Ovary (tissue), 9 donors: ENCODE data around the gene RASA4. TPM values are rescaled to one million over a fixed set of nuclear protein-coding genes. Genes with fewer than 3 reads are reported as not detected.
"Not testable (repeated sequence)": the region's sequence is repeated elsewhere in the genome, so short reads cannot be mapped to it uniquely, and the experiment has no call there.

ENCODE experiments used
- DNase-seq, 5 donors: peaks; one replicate each; pipeline ENCODE4 v3.0.0-alpha.2; 2019 to 2020
- H3K27ac ChIP-seq, 2 donors: fragments of 200-600 bp; one replicate each; pipeline versions ENCODE4 v1.5.1 to v1.8.0; 2019 to 2022
- H3K27me3 ChIP-seq: fragments of 200-600 bp; one replicate; pipeline ENCODE4 v1.8.0; 2022
- H3K36me3 ChIP-seq: fragments of 200-600 bp; sonication (generic); one replicate; pipeline ENCODE4 v1.5.1; 2019
- H3K4me1 ChIP-seq: one replicate; pipeline ENCODE4 v1.8.1; 2013; ENCODE audit warnings: mild to moderate bottlenecking, moderate library complexity; ENCODE audit not compliant: insufficient read depth
- H3K4me3 ChIP-seq: fragments of 200-600 bp; sonication (generic); one replicate; pipeline ENCODE4 v1.5.1; 2017
- H3K9me3 ChIP-seq, 2 donors: fragments of 200-600 bp in 1 of 2; sonication (generic) in 1 of 2; one replicate each; pipeline versions ENCODE4 v1.5.1 to v1.8.1; 2013 to 2019; ENCODE audit warnings: mild to moderate bottlenecking in 1 of 2, moderate library complexity in 1 of 2
- WGBS, 3 donors: extraction: QIAGEN DNeasy Blood & Tissue Kit in 1 of 3; methylation state at CpG; one replicate each; pipeline versions ENCODE4 v1.1.5 to v1.1.7; 2013 to 2017; 5-methylcytosine and 5-hydroxymethylcytosine counted together
- intact Hi-C, 4 donors: fragments of 100-400 bp; cut with DNase I; formaldehyde crosslinking; loops; one replicate each; pipeline versions ENCODE4 v1.11.0 to v1.15.1; 2022 to 2023
- polyA plus RNA-seq, 2 donors: library from polyadenylated mRNA; stranded (reverse); fragments of 200-250 nt in 1 of 2; fragments of 350-450 nt in 1 of 2; fragmentation: Illumina TruSeq in 1 of 2; extraction: RNeasy Lipid Tissue Mini Kit (QIAGEN cat#74804) in 1 of 2; gene quantifications; one replicate each; pipeline ENCODE4 v1.2.3, GENCODE V29; 2013 to 2014
- small RNA-seq: library from RNA; depleted of rRNA; stranded (forward); fragments of <200 nt; gene quantifications from one replicate; pipeline ENCODE3, GENCODE V24; 2016
- total RNA-seq, 7 donors: library from RNA; depleted of rRNA in 2 of 7; stranded (reverse); fragments of >200 nt in 2 of 7; fragmentation: NEBNext Ultra II Directional in 3 of 7; extraction: Animal tissue kit (Norgen Biotek cat#: 25700) in 3 of 7; gene quantifications; one replicate each; pipeline versions ENCODE4 v1.1.0 to v1.2.4, GENCODE V29; 2016 to 2023
- donor health status: DM: no; HTN: no; CAD: no; lungs with moderate emphysema.
- donor health status: DM: no; HTN: no; CAD: no.
- donor health status: Bipolar disorder and iron deficiency.
- donor health status: DM: yes; HTN: yes; CAD: no.
- donor health status: DM: no; HTN: no; CAD: no.
- donor health status: DM: yes; HTN: yes; CAD: no.

RASA4 gene
- total and polyA plus RNA-seq, 9 donors = 10.1 to 99.3 (median 51.2) TPM

- H3K36me3 ChIP-seq, intact Hi-C loops, H3K27me3 ChIP-seq, H3K9me3 ChIP-seq, DNase-seq, H3K4me3 ChIP-seq, H3K27ac ChIP-seq, H3K4me1 ChIP-seq: not testable (repeated sequence)
- WGBS, 3 donors = 96% methylated on average over 4 of the region's 8 CpGs; no CpG with 5 or more reads in 2 of the 3 donors
These were observed 74.5 kb downstream of the RASA4 start for GRCh38 chr7:102542083-102542482.

- DNase-seq, H3K27me3 ChIP-seq, H3K36me3 ChIP-seq, H3K4me1 ChIP-seq, H3K27ac ChIP-seq, intact Hi-C loops, H3K4me3 ChIP-seq, H3K9me3 ChIP-seq: not testable (repeated sequence)
- WGBS, 3 donors = 88 to 100% methylated on average over 2 to 4 of the region's 6 CpGs; no CpG with 5 or more reads in 1 of the 3 donors
These were observed 76.0 kb downstream of the RASA4 start for GRCh38 chr7:102540604-102541003.

GRCh38 chr7:102535062-102535615, 81.4 kb downstream of the RASA4 start:
- H3K36me3 ChIP-seq, H3K4me1 ChIP-seq, H3K27ac ChIP-seq, H3K4me3 ChIP-seq, DNase-seq, intact Hi-C loops, H3K9me3 ChIP-seq, H3K27me3 ChIP-seq: not testable (repeated sequence)
- WGBS, 3 donors = 85 to 89% (median 86%) methylated on average over 3 to 4 of the region's 8 CpGs

GRCh38 chr7:102532127-102532526, 84.4 kb downstream of the RASA4 start:
- DNase-seq, H3K4me3 ChIP-seq, H3K4me1 ChIP-seq, H3K27ac ChIP-seq, intact Hi-C loops, H3K9me3 ChIP-seq, H3K27me3 ChIP-seq, H3K36me3 ChIP-seq: not testable (repeated sequence)
- 81 to 100% (median 95%) methylated on average over 2 of the region's 2 CpGs for WGBS, 3 donors

- not testable (repeated sequence) for H3K27ac ChIP-seq
- WGBS, 3 donors = no CpG with 5 or more reads among the region's 7 CpGs
These were observed 85.0 kb downstream of the RASA4 start for GRCh38 chr7:102531583-102531982.

GRCh38 chr7:102527822-102528793, 88.4 kb downstream of the RASA4 start:
- intact Hi-C loops = not testable (repeated sequence)
- peak in 1 of 5 donors; percentile 25 for DNase-seq

More at GRCh38 chr7:102531583-102531982, 85.0 kb downstream of the RASA4 start:
- H3K9me3 ChIP-seq, H3K36me3 ChIP-seq, H3K4me3 ChIP-seq, H3K4me1 ChIP-seq, H3K27me3 ChIP-seq, intact Hi-C loops: not testable (repeated sequence)
- DNase-seq = peak in 2 of 5 donors; percentile 18 to 19

GRCh38 chr7:102527182-102527581, 89.4 kb downstream of the RASA4 start:
- 63 to 88% (median 65%) methylated on average over 1 of the region's 8 CpGs for WGBS, 3 donors

More at GRCh38 chr7:102527822-102528793, 88.4 kb downstream of the RASA4 start:
- 93% methylated on average over 4 of the region's 13 CpGs; no CpG with 5 or more reads in 2 of the 3 donors for WGBS, 3 donors
- H3K36me3 ChIP-seq, H3K4me1 ChIP-seq, H3K27ac ChIP-seq, H3K27me3 ChIP-seq, H3K9me3 ChIP-seq, H3K4me3 ChIP-seq: not testable (repeated sequence)

GRCh38 chr7:102524803-102525202, 91.8 kb downstream of the RASA4 start:
- H3K27me3 ChIP-seq, H3K27ac ChIP-seq, H3K36me3 ChIP-seq, intact Hi-C loops, H3K4me3 ChIP-seq, H3K4me1 ChIP-seq, H3K9me3 ChIP-seq: not testable (repeated sequence)
- peak in 3 of 5 donors; percentile 11 to 28 (median 26) for DNase-seq
- WGBS, 3 donors = 33 to 46% methylated on average over 1 of the region's 2 CpGs; no CpG with 5 or more reads in 1 of the 3 donors

More at GRCh38 chr7:102527182-102527581, 89.4 kb downstream of the RASA4 start:
- H3K27ac ChIP-seq, H3K9me3 ChIP-seq, H3K27me3 ChIP-seq, H3K36me3 ChIP-seq, H3K4me3 ChIP-seq, H3K4me1 ChIP-seq, intact Hi-C loops: not testable (repeated sequence)
- DNase-seq = peak in 1 of 5 donors; percentile 9

Small RNAs within 50 kb of the gene (small RNA-seq; reads per million reads assigned to genes)
- gene UPK3BL1 = not detected

Other genes starting within 250 kb of the RASA4 start
- gene PRKRIP1, start 220.4 kb downstream of the RASA4 start, total RNA-seq = 10 to 100 TPM; 17.4 to 28.8 (median 23.9) TPM
- gene PRKRIP1, start 220.4 kb downstream of the RASA4 start, polyA plus RNA-seq = 10 to 100 TPM; 23.4 to 26.9 TPM
- 10 to 100 TPM in 6 of 7 donors, 1 to 10 TPM in 1; 6.4 to 18.9 (median 16.3) TPM for gene ORAI2, start 183.2 kb downstream of the RASA4 start, total RNA-seq
- 10 to 100 TPM in 1 of 2 donors, 1 to 10 TPM in 1; 3.2 to 10.0 TPM for gene ORAI2, start 183.2 kb downstream of the RASA4 start, polyA plus RNA-seq
- 10 to 100 TPM in 5 of 7 donors, 1 to 10 TPM in 2; 9.8 to 15.5 (median 12.2) TPM for gene ALKBH4, start 151.9 kb downstream of the RASA4 start, total RNA-seq
- gene ALKBH4, start 151.9 kb downstream of the RASA4 start, polyA plus RNA-seq = 10 to 100 TPM in 1 of 2 donors, 1 to 10 TPM in 1; 6.2 to 11.9 TPM
- gene LRWD1, start 151.8 kb downstream of the RASA4 start, total RNA-seq = 10 to 100 TPM; 10.7 to 26.2 (median 14.6) TPM
- 10 to 100 TPM in 1 of 2 donors, 1 to 10 TPM in 1; 3.4 to 12.6 TPM for gene LRWD1, start 151.8 kb downstream of the RASA4 start, polyA plus RNA-seq
- 10 to 100 TPM; 17.7 to 48.0 (median 40.2) TPM for gene POLR2J, start 137.8 kb downstream of the RASA4 start, total RNA-seq
- 10 to 100 TPM; 41.9 to 77.1 TPM for gene POLR2J, start 137.8 kb downstream of the RASA4 start, polyA plus RNA-seq
- 10 to 100 TPM in 4 of 7 donors, 1 to 10 TPM in 3; 5.3 to 36.2 (median 12.6) TPM for gene RASA4B, start 99.0 kb downstream of the RASA4 start, total RNA-seq
- gene RASA4B, start 99.0 kb downstream of the RASA4 start, polyA plus RNA-seq = 10 to 100 TPM in 1 of 2 donors, 1 to 10 TPM in 1; 2.1 to 21.1 TPM
- 10 to 100 TPM in 4 of 7 donors, 1 to 10 TPM in 3; 3.4 to 16.7 (median 12.2) TPM for gene UPK3BL2, start 73.1 kb downstream of the RASA4 start, total RNA-seq
- 1 to 10 TPM in 1 of 2 donors, not detected in 1; 8.5 TPM for gene UPK3BL2, start 73.1 kb downstream of the RASA4 start, polyA plus RNA-seq
- gene SPDYE2, start 65.5 kb downstream of the RASA4 start, total RNA-seq = under 1 TPM in 4 of 7 donors, not detected in 3; 0.20 to 0.47 (median 0.44) TPM
- gene SPDYE2, start 65.5 kb downstream of the RASA4 start, polyA plus RNA-seq = under 1 TPM in 1 of 2 donors, not detected in 1; 0.21 TPM
- 10 to 100 TPM in 6 of 7 donors, 1 to 10 TPM in 1; 4.5 to 29.5 (median 18.0) TPM for gene POLR2J3, start 44.2 kb downstream of the RASA4 start, total RNA-seq
- gene POLR2J3, start 44.2 kb downstream of the RASA4 start, polyA plus RNA-seq = 100 to 1,000 TPM in 1 of 2 donors, 10 to 100 TPM in 1; 95.6 to 209 TPM
- gene UPK3BL1, start 26.0 kb upstream of the RASA4 start, total RNA-seq = 10 to 100 TPM in 6 of 7 donors, 1 to 10 TPM in 1; 7.3 to 52.7 (median 18.1) TPM
- gene UPK3BL1, start 26.0 kb upstream of the RASA4 start, polyA plus RNA-seq = 10 to 100 TPM in 1 of 2 donors, 1 to 10 TPM in 1; 8.3 to 44.1 TPM
- not detected for gene SPDYE2B, start 33.6 kb upstream of the RASA4 start, total RNA-seq
- not detected for gene SPDYE2B, start 33.6 kb upstream of the RASA4 start, polyA plus RNA-seq
- 1 to 10 TPM in 6 of 7 donors, under 1 TPM in 1; 0.46 to 8.7 (median 5.7) TPM for gene POLR2J2, start 54.9 kb upstream of the RASA4 start, total RNA-seq
- gene POLR2J2, start 54.9 kb upstream of the RASA4 start, polyA plus RNA-seq = 1 to 10 TPM; 2.0 to 3.1 TPM
- 10 to 100 TPM in 6 of 7 donors, 1 to 10 TPM in 1; 7.0 to 19.6 (median 13.5) TPM for gene FAM185A, start 132.2 kb upstream of the RASA4 start, total RNA-seq
- 1 to 10 TPM; 5.0 to 6.1 TPM for gene FAM185A, start 132.2 kb upstream of the RASA4 start, polyA plus RNA-seq